Fibroblast of peridontal ligament (primary cell): ENCODE measurements around the gene ZNG1B.
A peak's percentile ranks its signal among the peaks of the same experiment; 100 is the strongest.
"Not testable (repeated sequence)": the region's sequence is repeated elsewhere in the genome, so short reads cannot be mapped to it uniquely, and the experiment has no call there.

ENCODE experiments used
- DNase-seq: peaks from one replicate; pipeline ENCODE4 v3.0.0-alpha.2; 2010; ENCODE audit errors: extremely low read depth

The ZNG1B gene

DNA sequence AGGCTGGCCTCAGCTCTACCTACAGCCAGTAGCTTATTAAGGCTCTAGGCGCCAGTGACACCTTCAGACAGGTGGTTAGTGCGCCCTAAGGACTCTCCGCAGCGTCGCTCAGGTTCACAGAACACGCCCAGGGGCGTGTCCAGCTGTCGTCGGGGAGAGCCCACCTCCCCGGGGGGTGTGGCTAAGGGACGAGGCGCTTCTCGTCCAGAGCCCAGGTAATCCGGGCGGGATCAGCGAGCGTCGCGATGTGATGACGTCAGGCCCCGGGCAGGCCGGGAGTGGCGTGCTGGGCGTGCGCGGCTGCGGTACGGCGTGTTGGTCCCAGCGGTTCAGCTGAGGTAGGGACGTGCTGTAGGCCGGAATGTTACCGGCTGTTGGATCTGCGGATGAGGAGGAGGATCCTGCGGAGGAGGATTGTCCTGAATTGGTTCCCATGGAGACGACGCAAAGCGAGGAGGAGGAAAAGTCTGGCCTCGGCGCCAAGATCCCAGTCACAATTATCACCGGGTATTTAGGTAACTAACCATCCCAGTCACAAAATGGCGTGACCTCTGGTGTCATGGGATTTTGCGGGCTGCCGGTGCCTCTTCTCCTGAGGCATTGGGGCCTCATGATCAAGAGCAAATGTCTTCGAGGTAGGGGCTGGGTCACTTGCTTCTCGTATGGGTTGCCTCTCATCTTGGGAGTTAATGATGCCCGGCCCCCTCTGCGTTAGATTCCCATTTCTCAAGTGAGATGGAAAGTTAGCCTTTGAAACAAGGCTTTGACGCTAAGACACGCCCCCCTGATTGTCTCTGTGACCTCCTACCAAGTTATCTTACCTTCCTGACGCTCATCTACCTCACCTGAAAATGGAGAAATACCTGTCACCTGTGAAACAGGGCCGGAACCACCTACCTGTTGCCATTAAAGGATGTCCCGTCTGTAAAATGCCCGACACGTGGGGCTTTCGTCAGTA, at the start of gene ZNG1B:
ZNG1B (plus strand) TSS at position 184 of the 958 bp plus-strand sequence; CDS start at position 362, 178 bp downstream.
- peak; percentile 1 for DNase-seq

DNA sequence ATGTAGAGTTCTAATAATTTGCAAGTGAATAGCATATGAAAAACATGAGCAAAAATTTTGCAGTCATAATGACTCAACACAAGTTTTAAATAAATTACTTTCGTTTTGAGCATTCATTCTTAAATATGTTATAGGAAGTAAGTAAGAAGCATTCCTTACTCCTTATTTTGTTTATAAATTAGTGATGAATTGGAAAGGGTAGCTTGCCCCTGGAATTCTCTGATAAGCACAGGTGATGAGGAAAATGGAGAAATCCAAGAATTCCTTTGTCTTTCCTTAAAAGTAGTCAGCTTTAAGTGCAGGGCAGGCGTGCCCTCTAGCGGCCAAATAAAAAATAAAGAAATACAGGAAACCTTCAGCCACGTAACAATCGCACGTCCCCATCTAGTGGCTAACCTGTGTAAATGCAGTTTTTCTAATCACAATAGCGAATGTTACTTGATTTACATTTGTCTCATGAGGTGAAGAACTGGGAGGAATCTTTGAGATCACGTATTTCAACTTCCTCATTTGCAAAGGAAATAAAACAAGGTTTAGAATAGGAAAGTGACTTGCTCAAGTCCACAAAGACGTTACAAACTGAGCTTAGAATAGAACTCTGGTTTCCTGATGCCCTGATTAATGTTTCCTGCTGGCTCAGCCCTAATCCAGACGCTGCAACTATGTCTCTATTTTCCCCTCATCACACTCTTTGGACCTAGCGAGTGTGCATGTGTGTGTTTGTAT, 47.2 kb upstream of the ZNG1B start:
- DNase-seq: peak; percentile 81

DNA sequence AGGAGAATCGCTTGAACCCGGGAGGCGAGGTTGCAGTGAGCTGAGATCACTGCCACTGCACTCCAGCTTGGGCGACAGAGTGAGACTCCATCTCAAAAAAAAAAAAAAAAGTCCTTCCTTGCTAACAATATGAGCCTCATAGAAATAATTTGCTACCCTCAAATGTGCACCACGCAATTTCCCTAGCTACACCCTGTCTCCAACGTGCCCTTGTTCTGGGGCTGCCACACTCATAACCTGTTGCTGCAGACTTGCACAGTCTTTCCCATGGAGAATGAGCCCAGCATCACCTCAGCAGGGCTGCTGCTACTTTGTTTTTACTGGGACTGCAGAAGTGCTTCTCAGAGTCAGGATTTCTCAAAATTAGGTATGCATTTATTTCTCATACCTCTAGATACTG, 46.4 kb upstream of the ZNG1B start:
- no peak for DNase-seq

DNA sequence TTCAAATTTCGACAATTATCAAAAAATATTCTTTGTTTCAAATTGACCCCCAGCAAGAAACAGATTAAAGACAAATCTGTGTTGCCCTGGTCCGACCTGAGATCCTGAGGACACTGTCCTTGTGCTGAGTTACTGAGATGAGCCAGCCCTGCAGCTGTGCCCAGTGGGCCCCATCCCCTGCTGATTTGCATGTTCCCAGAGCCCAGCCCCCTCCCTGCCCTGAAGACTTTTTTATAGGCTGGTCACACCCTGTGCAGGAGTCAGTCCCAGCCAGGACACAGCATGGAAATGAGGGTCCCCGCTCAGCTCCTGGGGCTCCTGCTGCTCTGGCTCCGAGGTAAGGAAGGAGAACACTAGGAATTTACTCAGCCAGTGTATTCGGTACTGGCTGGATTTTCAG, 31.4 kb upstream of the ZNG1B start:
- DNase-seq: no peak

DNA sequence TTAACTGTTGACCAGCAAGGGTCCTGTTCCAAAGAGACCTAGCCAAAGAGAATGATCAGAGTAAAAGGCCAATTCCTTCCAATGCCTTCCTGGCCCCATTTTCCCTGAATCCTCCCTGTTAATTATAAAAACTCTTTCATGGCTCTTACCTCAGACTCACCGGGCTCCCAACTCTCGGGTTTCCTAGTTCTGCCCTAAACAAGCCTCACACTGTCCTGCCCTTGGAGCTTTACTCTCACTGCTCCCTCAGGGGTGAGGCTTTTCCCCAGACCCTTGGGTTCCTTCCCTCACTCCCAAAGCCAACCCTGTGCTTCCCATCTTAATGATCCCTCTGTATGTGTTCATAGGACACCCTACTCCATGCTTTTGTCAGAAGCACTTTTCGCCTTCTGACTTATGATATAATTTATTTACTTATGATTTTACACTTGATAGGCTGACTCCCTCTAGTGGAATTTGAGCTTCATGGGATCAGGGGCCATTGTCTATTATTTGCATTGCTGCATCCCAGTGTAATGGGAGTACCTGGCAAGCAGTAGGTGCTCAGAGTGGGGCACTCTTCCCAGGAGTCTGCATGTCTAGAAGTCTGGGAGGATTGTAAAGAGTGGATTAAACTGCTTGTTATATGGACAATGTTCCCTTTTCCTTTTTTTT, 29.9 kb upstream of the ZNG1B start:
- no peak for DNase-seq

DNA sequence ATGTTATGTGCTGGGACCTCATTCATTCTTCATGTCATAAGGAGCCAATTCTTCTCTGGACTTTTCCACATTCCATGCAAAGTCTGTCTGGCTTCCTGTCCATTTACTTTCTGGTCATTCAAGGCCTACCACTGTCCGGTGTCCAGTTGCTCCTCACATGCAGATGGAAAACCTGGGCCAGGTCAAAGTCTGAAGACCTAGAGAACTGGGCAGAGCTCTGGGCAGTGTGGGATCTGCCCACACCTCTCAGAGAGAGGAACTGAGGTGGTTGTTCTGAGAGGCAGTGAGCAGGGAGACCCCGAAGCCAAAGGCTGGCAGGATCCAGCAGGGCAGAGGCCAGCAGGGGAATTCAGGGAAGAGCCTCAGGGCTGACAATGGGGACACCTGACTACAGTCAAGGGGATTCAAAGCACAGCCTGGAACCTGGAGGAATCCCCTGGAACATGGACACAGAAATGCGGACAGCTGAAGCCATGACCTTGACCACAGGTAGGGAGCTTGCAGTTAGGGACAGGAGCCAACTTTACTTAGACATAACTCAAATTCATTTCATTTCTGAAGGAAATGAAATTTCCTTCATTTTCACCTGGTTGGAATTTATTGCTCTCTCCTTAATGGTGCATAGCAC, 25.7 kb upstream of the ZNG1B start:
- DNase-seq: not testable (repeated sequence)

DNA sequence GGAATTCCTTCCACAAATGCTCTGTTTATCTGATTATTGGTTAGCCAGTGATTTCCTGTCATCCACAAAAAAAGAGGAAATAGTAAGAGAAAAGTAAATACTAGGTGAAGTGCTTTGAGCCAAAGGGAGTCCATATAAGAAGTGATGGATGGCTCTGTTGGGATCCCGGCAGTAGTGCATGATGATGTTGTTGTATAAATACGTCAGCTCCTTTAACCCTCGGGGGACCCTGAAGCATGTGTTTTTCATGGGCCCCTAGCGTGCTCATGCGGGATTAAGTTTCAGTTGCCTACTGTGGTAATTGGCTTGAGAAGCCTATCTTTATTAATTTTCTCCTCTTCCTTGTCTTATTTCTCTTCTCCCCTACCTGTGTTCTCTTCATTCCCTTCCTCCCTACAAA, 24.7 kb upstream of the ZNG1B start:
- not testable (repeated sequence) for DNase-seq

DNA sequence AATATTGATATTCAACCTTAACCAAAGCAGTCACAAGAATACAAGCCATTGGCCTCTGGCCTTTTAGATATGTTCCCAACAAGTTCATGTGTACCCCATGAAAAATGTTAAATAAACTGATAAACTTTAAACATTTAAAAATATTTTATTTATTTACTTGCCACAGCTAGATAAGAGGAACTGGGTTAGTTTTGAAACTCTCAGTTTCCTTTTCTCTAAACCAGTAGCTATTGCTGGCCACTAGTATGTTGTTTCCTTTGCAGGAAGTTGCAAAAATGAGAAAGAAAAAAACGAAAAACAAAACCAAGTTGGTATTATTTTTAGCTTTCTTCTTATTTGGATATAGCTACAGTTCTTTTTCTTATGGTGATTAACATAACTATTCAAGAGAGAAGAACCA, 5.7 kb upstream of the ZNG1B start:
- not testable (repeated sequence) for DNase-seq

DNA sequence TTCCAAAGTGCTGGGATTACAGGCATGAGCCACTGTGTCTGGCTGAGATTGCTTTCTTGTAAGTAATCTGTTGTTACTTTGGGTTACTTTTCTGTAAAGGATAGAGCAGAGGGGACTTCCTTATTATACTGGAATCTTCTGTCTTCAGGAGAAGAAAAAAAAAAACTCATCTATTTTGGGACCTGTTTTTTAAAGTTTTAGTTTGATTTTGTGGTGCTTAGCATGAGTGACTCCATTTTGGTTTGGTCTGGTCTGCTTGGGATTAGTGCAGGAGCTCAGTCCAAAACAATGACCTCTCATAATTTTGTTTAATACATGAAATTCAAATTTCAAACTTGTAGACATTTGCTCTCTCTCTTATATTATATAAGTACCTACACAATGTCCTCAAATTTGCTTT, 4.0 kb upstream of the ZNG1B start:
- not testable (repeated sequence) for DNase-seq

DNA sequence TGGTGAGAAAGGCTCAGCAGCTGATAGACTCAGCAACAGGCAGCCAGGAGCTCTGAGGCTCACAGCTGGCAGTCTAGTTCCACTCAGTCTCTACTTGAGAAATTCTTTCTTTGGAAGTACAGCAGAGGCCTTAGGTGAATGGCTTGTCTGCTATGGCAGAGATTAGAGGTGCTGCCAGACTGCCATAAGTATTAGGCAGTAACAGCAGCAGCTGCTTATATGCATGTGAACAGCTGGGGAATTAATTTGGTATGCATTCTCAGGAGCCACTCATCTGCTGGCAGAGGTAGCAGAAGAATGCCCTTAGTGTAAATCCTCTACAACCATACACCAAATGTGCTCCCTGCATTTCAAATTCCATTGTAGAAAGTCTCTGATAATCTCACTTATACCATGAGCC, 28.3 kb downstream of the ZNG1B start:
- not testable (repeated sequence) for DNase-seq

DNA sequence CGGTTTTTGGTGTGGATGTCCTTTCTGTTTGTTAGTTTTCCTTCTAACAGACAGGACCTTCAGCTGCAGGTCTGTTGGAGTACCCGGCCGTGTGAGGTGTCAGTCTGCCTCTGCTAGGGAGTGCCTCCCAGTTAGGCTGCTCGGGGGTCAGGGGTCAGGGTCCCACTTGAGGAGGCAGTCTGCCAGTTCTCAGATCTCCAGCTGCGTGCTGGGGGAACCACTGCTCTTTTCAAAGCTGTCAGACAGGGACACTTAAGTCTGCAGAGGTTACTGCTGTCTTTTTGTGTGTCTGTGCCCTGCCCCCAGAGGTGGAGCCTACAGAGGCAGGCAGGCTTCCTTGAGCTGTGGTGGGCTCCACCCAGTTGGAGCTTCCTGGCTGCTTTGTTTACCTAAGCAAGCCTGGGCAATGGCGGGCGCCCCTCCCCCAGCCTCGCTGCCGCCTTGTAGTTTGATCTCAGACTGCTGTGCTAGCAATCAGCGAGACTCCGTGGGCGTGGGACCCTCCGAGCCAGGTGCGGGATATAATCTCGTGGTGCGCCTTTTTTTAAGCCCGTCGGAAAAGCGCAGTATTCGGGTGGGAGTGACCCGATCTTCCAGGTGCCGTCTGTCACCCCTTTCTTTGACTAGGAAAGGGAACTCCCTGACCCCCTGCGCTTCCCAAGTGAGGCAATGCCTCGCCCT, 39.3 kb downstream of the ZNG1B start:
- not testable (repeated sequence) for DNase-seq

DNA sequence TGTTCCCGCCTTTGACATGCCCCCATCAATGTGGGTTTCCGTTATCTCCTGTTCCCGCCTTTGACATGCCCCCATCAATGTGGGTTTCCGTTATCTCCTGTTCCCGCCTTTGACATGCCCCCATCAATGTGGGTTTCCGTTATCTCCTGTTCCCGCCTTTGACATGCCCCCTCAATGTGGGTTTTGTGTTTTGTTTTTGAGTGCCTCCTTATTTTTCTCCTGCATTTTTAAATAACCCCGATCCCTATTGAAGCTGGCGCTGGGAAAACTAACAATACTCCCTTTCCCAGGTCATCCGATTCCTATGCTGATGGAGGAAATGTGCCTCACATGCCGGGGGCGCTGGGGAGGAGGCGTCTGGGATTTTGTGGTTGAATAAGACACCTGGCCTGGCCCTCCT, 59.0 kb downstream of the ZNG1B start:
- DNase-seq: not testable (repeated sequence)

DNA sequence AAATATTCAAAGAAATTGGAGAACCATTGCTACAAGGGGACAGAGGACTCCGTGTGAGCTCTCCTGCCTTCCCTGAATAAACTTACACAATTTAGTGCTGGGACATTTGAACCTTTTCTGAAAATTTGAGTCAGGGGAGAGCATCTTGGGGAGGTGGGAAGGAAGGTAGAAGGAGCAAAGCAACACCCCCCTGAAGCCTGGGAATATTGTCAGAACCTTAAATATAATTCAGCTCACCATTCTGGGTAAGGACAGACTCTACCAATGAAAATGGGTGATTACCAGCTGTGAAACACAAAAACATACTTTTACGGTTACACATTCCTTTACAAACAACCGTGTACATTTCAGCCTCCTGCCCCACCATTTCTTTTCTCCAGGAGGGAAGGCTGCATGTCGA, 60.9 kb downstream of the ZNG1B start, which contains the start of gene FOXD4L1:
FOXD4L1 (plus strand) TSS at position 301 of the 400 bp plus-strand sequence. CDS start 592 bp downstream, outside the sequence.
- DNase-seq: not testable (repeated sequence)

DNA sequence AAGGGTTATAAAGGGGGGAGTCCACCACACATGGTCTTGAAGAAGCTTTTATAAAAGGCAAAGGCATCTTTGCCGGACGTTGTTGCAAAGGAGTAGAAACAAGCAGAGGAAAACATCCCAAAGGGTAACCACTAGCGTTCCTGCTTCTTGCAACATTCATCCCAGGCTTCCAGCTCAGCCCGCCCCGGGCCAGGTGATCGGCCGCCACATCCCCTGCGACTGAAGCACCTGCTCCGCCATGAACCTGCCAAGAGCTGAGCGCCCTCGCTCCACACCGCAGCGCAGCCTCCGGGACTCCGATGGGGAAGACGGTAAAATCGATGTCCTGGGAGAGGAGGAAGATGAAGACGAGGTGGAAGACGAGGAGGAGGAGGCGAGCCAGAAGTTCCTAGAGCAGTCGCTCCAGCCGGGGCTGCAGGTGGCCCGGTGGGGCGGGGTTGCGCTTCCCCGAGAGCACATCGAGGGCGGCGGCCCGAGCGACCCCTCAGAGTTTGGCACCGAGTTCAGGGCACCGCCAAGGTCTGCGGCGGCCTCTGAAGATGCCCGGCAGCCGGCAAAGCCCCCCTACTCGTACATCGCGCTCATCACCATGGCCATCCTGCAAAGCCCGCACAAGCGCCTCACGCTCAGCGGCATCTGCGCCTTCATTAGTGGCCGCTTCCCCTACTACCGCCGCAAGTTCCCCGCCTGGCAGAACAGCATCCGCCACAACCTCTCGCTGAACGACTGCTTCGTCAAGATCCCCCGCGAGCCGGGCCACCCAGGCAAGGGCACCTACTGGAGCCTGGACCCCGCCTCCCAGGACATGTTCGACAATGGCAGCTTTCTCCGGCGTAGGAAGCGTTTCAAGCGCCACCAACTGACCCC, 61.8 kb downstream of the ZNG1B start:
- not testable (repeated sequence) for DNase-seq

DNA sequence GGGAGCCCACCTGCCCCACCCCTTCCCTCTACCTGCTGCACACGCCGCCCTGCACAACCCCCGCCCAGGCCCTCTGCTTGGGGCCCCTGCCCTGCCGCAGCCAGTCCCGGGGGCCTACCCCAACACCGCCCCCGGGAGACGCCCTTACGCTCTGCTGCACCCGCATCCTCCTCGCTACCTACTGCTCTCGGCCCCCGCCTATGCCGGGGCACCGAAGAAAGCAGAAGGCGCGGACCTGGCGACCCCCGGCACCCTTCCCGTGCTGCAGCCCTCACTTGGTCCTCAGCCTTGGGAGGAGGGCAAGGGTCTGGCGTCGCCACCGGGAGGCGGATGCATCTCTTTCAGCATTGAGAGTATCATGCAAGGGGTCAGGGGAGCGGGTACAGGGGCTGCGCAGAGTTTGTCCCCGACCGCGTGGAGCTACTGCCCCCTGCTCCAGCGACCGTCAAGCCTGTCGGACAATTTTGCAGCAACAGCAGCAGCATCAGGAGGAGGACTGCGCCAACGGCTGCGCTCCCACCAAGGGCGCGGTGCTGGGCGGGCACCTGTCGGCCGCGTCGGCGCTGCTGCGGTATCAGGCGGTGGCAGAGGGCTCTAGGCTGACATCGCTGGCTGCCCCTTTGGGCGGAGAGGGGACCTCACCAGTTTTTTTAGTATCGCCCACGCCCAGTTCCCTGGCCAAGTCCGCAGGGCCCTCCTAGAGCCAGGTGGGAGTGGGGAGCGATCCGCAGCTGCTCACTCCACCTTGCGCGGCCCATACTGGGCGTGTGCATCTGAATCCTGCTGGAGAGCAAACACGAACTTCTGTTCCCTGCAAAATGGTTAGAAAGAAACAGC, 62.6 kb downstream of the ZNG1B start:
- DNase-seq: not testable (repeated sequence)

DNA sequence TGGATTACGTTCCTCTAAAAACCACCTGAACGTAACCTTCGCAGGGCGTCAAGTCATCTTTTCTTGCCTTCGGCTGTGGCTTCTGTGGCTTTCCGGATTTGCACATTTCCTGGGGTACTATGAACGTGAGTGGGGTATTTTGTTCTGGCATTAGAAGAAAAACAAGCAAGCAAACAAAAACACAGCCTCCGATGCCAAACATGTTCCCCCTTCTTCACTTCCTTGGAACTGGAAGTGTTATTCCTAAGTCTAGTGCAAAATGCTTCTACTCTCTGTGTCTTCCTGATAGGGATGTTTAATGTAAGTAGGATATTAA, 63.2 kb downstream of the ZNG1B start:
- DNase-seq: not testable (repeated sequence)

DNA sequence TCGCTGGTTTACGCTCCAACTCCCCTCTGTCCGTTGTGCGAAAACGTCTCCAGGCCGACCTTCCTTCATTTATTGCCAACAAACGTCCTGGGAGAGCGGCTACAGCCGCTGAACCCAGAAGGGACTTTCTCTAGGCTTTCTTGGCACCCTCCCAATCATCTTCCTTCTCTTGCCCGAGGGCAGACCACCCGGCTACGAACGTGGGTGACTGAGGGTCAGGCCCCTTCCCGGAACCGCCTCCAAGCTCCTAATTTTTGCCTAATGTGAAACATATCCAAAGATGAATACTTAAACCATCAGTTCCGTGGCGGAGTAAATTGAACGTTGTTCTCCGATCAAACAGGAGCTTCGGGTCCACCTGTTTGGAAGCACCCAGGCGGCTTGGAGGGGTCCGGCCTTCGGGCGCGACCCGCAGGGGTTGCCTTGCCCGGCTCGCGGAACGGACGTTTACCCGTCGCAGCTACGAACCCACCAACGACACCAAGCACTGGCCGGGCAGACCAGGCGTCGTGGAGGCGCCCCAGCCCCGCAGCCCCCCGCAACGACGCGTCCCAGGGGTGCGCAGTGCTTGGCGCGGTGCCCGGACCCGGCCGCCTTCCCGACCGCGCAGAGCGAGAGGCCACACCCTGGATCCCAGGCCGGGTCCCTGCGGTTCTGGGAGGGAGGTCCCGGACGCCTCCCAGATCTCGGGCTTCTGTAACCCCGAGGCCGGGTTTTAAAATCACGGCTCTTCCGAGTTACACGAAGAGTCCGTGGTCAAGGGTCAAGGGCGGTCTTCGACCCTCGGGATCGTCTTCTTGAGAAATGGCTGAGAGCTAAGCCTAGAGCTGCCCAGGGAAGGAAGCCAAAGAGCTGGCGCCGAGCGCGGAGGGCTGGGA, 65.0 kb downstream of the ZNG1B start:
- not testable (repeated sequence) for DNase-seq
